Activated T-cell treated with anti-CD3 and anti-CD28 coated beads for 48 hours (primary cell): ENCODE data around the gene HIC1.

Experiments
- DNase-seq: peaks from one replicate; pipeline ENCODE4 v3.0.0-alpha.2; 2020; ENCODE audit warnings: low read depth

HIC1 gene

GRCh38 chr17:2076087-2076984, 21.4 kb downstream of the HIC1 start:
- DNase-seq = no peak

GRCh38 chr17:2077040-2077439, 22.1 kb downstream of the HIC1 start:
- no peak for DNase-seq

- DNase-seq = no peak
These were observed 26.7 kb downstream of the HIC1 start for GRCh38 chr17:2081564-2081963.

GRCh38 chr17:2082003-2082781, 27.3 kb downstream of the HIC1 start:
- DNase-seq = no peak

GRCh38 chr17:2083613-2084035, 28.7 kb downstream of the HIC1 start:
- DNase-seq = no peak

- DNase-seq = no peak
These were observed 29.3 kb downstream of the HIC1 start for GRCh38 chr17:2084036-2084765.

GRCh38 chr17:2084766-2085647, 30.1 kb downstream of the HIC1 start:
- no peak for DNase-seq

GRCh38 chr17:2085648-2085949, 30.7 kb downstream of the HIC1 start:
- no peak for DNase-seq

GRCh38 chr17:2086306-2086705, 31.4 kb downstream of the HIC1 start:
- DNase-seq = no peak

GRCh38 chr17:2087597-2088211, 32.8 kb downstream of the HIC1 start:
- peak; percentile 50 for DNase-seq

- no peak for DNase-seq
These were observed 34.1 kb downstream of the HIC1 start for GRCh38 chr17:2089021-2089422.

GRCh38 chr17:2090210-2090641, 35.3 kb downstream of the HIC1 start:
- no peak for DNase-seq

GRCh38 chr17:2090804-2091534, 36.1 kb downstream of the HIC1 start:
- DNase-seq = no peak

- no peak for DNase-seq
These were observed 37.4 kb downstream of the HIC1 start for GRCh38 chr17:2092253-2092652.

GRCh38 chr17:2093349-2093748, 38.4 kb downstream of the HIC1 start:
- no peak for DNase-seq

GRCh38 chr17:2094891-2095535, 40.1 kb downstream of the HIC1 start:
- DNase-seq = no peak

GRCh38 chr17:2095536-2095910, 40.6 kb downstream of the HIC1 start:
- DNase-seq = no peak

GRCh38 chr17:2101448-2102257, 46.8 kb downstream of the HIC1 start:
- peak; percentile 37 for DNase-seq
